Measurements from ENCODE around the gene MIER3.

The MIER3 gene

DNA sequence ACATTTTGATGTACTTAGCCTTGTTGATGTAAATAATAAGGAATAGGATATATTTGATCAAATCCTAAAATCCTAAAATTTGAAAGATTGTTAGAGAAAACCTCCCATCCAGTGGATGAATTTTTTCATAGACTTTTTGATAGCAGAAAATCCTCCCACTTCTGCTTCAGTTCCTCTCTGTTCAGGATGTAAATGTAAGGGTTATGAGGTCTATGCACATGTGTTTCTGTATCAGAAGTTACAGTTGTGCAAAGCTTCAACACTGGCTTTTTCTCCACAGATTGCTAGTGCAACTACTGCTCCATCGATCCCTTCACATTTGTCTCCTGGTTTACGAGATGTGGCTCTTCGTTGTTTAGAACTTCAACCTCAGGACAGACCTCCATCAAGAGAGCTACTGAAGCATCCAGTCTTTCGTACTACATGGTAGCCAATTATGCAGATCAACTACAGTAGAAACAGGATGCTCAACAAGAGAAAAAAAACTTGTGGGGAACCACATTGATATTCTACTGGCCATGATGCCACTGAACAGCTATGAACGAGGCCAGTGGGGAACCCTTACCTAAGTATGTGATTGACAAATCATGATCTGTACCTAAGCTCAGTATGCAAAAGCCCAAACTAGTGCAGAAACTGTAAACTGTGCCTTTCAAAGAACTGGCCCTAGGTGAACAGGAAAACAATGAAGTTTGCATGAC, 58.5 kb downstream of the MIER3 start:
- DNase-seq = no peak

DNA sequence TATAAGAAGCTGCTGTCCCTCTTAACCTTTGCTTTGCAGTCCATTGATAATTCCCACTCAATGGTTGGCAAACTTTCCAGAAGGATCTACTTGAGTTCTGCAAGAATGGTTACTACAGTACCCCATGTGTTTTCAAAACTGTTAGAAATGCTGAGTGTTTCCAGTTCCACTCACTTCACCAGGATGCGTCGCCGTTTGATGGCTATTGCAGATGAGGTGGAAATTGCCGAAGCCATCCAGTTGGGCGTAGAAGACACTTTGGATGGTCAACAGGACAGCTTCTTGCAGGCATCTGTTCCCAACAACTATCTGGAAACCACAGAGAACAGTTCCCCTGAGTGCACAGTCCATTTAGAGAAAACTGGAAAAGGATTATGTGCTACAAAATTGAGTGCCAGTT, 70.4 kb downstream of the MIER3 start:
- no peak for DNase-seq

DNA sequence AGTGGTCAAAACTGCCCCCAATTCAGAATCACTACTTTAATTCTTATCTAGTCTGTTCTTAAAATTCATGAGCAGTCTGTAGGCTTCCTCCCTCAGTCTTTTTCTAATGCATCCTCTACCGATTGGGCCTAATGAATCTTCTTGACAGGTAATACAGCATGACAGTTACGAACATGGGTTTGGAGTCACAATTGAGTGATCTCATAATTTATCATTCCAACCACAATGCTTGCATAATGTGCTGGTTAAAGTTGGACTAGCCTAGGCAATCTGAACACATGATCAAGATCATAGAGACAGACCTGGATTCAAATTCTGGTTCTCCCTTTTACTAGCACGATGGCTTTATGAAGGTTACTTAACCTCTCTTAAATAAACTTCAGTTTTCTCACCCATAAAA, 75.6 kb downstream of the MIER3 start:
- no peak for DNase-seq

DNA sequence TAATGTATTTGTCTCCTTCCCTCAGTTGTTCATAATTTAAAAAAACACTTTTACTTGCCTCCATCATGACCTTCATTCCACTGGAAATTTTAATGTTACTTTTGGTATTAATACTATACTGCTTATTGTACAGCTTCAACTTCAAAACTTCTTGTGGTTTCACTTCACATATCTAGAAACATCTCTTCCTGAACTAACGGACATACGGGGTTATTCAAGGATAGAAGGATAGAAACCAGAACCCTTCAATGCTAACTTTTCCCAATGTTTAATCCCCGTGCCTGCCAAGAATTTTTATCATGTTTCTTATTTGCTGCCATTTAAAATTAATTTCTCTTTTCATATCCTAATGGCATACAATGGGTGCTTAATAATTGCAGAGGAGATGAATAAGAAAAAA, 78.9 kb downstream of the MIER3 start:
- no peak for DNase-seq

DNA sequence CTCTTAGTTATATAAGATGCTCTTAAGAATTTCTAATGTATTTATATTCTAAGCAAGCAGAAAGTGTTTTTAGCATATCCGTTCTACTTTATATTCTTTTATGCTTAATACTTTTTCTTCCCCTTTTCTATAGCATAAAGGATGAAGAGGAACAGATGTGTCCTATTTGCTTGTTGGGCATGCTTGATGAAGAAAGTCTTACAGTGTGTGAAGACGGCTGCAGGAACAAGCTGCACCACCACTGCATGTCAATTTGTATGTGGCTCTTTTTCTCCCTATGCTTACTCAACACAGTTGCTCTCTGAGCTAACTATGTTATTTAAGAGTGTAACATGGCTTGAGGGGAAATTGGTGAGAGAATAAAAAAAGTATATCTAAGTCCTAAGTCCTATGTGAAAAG, 80.1 kb downstream of the MIER3 start:
- DNase-seq = no peak

All from KG1 (cell line).